ENCODE data around the gene GRK1. TPM values are rescaled to one million over a fixed set of nuclear protein-coding genes. Genes with fewer than 3 reads are reported as not detected.

GRK1 gene
- total RNA-seq, 4 donors from 2014 or later = 0.88 to 1.7 TPM; not detected in 2

- H3K4me1 ChIP-seq = peaks cover 0 to 17% (median 0%) of the 10 kb centered on the region in 4 donors
- peak overlapping the region in 3 of 4 donors; percentile 34 to 77 (median 67) for H3K27ac ChIP-seq
- no peaks in the 10 kb centered on the region for H3K9me3 ChIP-seq
- no peaks in the 10 kb centered on the region for H3K27me3 ChIP-seq
- peak overlapping the region in 1 of 4 donors; percentile 25 for H3K4me3 ChIP-seq
- no peaks in the 10 kb centered on the region for H3K36me3 ChIP-seq
- TF ChIP-seq POLR2A (IDR thresholded peaks at IDR 0.05) (no peak), CTCF (IDR thresholded peaks at IDR 0.05) (no peak)
- DNase-seq = peak in 2 of 3 donors; percentile 91 to 94
Observed at GRCh38 chr13:113647351-113648215, 19.4 kb upstream of the GRK1 start.

- Histone ChIP-seq H3K27ac (peak overlapping the region in 1 of 4 donors; percentile 77), H3K4me3 (no peak overlapping the region), H3K9me3 (no peaks in the 10 kb centered on the region), H3K27me3 (no peaks in the 10 kb centered on the region), H3K4me1 (peaks cover 0 to 17% (median 0%) of the 10 kb centered on the region in 4 donors), H3K36me3 (no peaks in the 10 kb centered on the region)
- TF ChIP-seq POLR2A (IDR thresholded peaks at IDR 0.05) (no peak), CTCF (IDR thresholded peaks at IDR 0.05) (no peak)
- DNase-seq = peak in 2 of 3 donors; percentile 36 to 39
Observed at GRCh38 chr13:113648216-113648610, 18.8 kb upstream of the GRK1 start.

GRCh38 chr13:113649212-113649611 is 17.8 kb upstream of the GRK1 start:
- TF ChIP-seq POLR2A (IDR thresholded peaks at IDR 0.05) = no peak
- peak in 2 of 3 donors; percentile 18 to 26 for DNase-seq

GRCh38 chr13:113650275-113650674 is 16.7 kb upstream of the GRK1 start:
- H3K27ac ChIP-seq = no peak overlapping the region
- H3K36me3 ChIP-seq = no peaks in the 10 kb centered on the region
- H3K4me1 ChIP-seq = peaks cover 0 to 17% (median 0%) of the 10 kb centered on the region in 4 donors
- TF ChIP-seq CTCF (IDR thresholded peaks at IDR 0.05) = no peak
- TF ChIP-seq POLR2A (IDR thresholded peaks at IDR 0.05) = no peak
- H3K4me3 ChIP-seq = no peak overlapping the region
- H3K27me3 ChIP-seq = no peaks in the 10 kb centered on the region
- peak in 2 of 3 donors; percentile 34 to 38 for DNase-seq
- H3K9me3 ChIP-seq = no peaks in the 10 kb centered on the region

More at GRCh38 chr13:113649212-113649611, 17.8 kb upstream of the GRK1 start:
- peaks cover 0 to 17% (median 0%) of the 10 kb centered on the region in 4 donors for H3K4me1 ChIP-seq
- H3K9me3 ChIP-seq = no peaks in the 10 kb centered on the region
- no peaks in the 10 kb centered on the region for H3K27me3 ChIP-seq
- H3K4me3 ChIP-seq = no peak overlapping the region
- H3K27ac ChIP-seq = no peak overlapping the region
- H3K36me3 ChIP-seq = no peaks in the 10 kb centered on the region

- DNase-seq = peak in 2 of 3 donors; percentile 30 to 37
- Histone ChIP-seq H3K9me3 (no peaks in the 10 kb centered on the region), H3K27ac (no peak overlapping the region), H3K4me3 (no peak overlapping the region), H3K4me1 (peaks cover 0 to 17% (median 0%) of the 10 kb centered on the region in 4 donors), H3K27me3 (no peaks in the 10 kb centered on the region), H3K36me3 (no peaks in the 10 kb centered on the region)
- TF ChIP-seq CTCF (IDR thresholded peaks at IDR 0.05) (no peak), POLR2A (IDR thresholded peaks at IDR 0.05) (no peak)
Observed at GRCh38 chr13:113650731-113651148, 16.3 kb upstream of the GRK1 start.

All from Peyer's patch (tissue), 4 donors.